Stimulated activated naive CD4-positive, alpha-beta T cell (primary cell): Measurements from ENCODE around the gene VPS26A.

Source experiments
- DNase-seq, 6 experiments: peaks; one replicate each; lab custom pipeline; 2025; lab: John Stamatoyannopoulos, UW

Gene VPS26A

DNA sequence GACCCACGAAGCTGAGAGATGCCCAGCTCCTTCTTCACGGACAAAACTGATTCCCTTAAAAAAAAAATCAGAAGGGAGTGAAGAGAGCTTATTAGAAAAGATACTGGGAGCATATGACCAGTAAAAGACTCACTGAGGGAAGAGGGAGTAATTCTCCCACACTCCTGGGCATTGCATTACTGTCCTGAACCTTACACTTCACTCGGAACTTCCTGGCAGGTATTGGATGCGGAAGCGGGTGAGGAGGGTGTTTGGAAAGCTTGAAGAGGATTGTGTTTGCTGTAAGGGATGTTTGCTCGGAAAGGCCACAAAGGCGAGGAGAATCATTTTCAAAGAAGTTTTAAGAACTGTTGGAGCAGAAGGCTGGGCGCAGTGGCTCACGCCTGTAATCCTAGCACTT, 96.5 kb downstream of the VPS26A start:
- no peak for DNase-seq
